HG03045 (cell line): ENCODE data around the gene ERCC6.

ENCODE experiments used
- ATAC-seq: cut with Tn5 transposase; IDR thresholded peaks from one replicate; pipeline ENCODE4 v1.9.1; 2021; ENCODE audit warnings: mild to moderate bottlenecking, moderate library complexity; ENCODE audit not compliant: unreplicated experiment

Gene ERCC6

DNA sequence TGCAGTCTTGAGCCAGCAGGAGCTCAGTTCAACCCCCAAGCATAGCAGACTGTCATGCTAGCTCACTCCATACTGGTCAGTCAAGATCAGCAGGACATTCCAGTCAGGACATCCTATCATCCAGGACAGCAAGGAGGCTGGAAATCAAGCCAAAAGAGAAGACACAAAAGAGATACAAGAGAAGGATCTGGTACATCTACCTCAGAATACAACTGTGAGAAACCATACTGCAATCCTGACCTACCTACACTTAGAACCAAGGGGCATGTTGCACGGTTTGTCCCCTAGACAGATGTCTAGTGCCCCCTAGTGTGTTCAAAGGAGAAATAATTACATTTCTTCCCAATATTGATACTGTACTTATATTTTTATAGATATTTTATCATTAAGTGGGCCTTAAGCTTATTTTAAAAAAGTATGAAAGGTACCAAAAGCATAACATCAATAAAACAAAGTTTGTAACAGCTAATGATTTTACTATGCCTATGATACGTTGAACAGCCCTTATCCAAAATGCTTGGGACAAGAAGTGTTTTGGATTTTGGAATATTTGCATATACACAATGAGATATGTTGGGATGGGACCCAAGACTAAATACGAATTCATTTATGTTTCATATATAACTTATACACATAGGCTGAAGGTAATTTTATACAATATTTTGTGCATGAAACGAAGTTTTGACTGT is 26.7 kb downstream of the ERCC6 start:
- ATAC-seq: no peak

- no peak for ATAC-seq
These were observed 29.1 kb downstream of the ERCC6 start for GRCh38 chr10:49509771-49510303.

DNA sequence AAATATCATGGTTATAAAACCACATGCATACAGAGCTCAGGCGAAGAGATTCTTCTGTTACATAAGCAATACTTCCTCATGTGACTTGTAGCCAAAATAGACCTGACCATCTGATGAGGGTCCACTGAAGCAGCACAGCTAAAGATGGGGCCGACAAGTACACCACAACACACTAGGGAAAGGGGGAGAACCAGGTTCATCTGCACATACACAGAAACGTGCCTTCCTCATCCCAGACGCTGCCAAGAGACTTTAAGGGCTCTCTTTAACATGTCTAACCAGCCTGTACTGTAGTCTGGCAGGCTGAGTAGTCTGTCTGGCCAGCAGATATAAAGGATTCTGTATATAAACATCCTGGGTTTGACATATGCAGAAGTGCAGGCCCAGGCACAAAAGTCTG is 30.3 kb downstream of the ERCC6 start:
- no peak for ATAC-seq

- no peak for ATAC-seq
These were observed 30.7 kb downstream of the ERCC6 start for GRCh38 chr10:49508249-49508648.

DNA sequence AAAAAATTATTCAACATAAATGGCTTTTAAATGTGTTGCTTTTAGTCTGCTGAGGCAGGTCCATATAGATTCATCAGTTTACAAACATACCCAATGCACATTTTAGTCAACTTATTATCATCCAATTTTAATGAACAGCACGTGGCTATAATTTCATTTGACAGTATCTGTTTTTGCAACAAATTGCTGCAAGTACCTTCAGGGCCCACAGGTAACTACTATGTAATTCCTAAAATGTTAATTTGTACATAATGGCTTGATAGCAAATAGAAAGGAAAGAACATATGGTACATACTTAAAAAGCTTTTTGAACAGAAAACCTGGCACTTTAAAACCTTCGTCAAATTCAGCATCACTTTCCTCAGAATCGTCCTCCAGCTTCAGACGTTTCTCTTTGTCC is 33.3 kb downstream of the ERCC6 start:
- ATAC-seq: no peak

GRCh38 chr10:49505076-49505475 is 33.8 kb downstream of the ERCC6 start:
- no peak for ATAC-seq

DNA sequence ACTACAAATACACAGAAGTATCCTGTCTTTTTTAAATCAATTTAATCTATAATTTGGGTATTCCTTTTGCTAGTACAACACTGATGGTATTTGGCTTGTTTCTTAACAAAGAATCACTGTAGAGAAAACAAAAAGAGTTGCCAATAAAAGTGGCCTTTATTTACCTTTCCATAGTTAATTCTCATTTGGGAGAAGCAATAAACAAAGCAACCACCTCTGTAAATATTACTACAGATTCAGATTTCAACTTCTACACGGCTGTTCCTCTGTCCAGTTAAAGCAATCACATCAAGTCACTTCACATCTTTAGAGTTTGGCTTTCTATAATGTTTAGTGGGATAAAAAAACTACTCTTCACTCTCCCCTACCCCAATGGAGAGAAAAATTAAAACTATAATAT is 34.4 kb downstream of the ERCC6 start:
- ATAC-seq: no peak

- ATAC-seq: no peak
These were observed 36.6 kb downstream of the ERCC6 start for GRCh38 chr10:49502358-49502757.

- no peak for ATAC-seq
These were observed 38.5 kb downstream of the ERCC6 start for GRCh38 chr10:49500412-49500811.

DNA sequence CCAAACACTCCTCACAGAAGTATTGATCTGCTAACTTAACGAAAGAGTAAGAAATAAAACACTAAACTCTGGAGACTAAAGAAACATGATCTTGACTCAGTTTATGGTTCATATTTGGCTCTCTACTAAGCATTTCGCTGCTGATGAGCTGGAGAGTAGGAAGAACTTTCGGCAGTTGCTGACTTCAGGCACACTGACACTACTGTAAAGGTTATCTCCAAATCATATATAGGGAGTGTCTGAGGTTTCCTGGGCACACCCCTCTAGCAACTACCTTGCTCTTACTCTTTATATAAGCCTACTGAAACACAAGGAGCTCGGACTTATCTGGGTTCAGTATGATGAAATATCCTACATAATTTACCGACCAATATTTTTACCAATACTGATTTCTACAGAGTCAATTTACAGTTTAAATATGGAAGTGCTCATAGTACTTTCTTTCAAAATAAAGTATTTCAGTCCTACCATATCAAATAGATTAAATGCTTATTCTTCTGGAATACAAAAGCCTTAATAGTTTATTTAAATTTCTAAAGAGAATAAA is 39.5 kb downstream of the ERCC6 start:
- no peak for ATAC-seq

DNA sequence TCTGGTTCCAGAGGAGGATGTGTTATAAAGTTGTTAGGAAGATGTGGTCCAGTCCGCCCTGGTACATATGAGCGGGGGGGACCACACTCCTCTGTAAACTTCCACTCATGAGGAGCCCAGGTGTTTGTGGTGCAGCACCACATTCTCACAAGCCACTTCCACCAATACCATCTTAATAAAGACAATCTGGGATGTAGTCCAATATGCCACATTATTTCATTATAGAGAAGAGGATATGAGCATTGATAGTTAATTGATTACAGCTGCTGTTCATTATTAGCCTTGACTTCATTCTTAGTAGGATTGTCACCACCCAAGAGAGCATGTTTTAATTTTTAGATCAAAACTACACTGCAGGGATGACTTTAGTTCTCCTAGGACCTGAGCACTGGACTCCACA is 40.5 kb downstream of the ERCC6 start:
- ATAC-seq: no peak

DNA sequence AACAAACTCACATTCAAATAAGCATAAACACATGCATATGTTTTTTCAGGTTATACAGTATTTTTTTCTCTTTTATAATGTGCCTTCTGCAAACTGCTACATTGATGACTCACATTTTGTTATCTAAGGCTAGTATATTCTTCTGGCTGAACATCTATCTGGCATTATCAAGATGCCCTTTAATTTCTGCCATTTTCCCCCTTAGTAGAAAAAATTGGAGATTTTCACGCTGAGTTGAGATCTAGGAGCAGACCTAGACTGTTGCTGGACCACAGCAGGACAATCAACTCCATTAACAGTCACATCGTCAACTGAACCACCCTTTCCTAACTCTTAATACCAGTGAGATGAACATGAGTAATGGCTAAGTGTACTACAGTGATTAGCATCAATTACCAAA is 41.6 kb downstream of the ERCC6 start:
- ATAC-seq: no peak

GRCh38 chr10:49488056-49488717 is 50.7 kb downstream of the ERCC6 start:
- ATAC-seq: no peak

DNA sequence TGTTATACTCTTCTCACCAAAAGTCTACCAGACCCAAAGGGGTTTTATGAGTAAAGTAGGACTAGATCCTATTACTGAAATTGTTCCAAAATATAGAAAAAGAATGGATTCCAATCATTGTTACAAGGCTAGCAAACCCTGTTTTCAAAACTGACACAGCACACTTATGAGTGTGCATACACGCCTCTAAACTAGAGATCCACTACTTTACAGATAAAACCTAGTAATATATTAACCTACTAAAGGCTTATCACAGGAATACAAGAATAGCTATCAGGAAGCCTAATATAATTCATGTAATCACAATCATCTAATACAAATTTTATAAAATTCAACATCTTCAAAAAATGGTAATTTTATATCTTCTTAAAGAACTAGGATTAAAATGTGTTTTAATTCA is 52.2 kb downstream of the ERCC6 start:
- no peak for ATAC-seq

GRCh38 chr10:49486009-49486408 is 52.9 kb downstream of the ERCC6 start:
- no peak for ATAC-seq

GRCh38 chr10:49484486-49485235 is 54.3 kb downstream of the ERCC6 start:
- ATAC-seq: no peak

- no peak for ATAC-seq
These were observed 60.1 kb downstream of the ERCC6 start for GRCh38 chr10:49478819-49479218.

DNA sequence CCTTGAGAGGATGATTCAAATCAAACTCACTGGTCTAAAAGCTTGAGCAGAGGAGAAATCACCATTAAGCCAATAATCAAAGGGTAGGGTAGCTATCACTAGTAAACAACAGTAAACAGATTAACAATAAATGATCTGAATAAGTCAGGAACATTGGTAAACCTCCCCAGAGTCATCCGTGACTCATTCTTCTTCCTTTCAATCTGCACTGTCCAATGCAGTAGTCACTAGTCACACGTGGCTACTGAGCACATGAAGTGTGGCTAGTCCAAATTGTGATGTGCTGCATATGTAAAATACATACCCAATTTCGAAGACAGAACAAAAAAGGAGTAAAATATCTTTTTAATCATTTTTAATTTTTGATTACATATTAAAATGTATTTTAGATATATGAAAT is 64.0 kb downstream of the ERCC6 start:
- ATAC-seq: no peak

DNA sequence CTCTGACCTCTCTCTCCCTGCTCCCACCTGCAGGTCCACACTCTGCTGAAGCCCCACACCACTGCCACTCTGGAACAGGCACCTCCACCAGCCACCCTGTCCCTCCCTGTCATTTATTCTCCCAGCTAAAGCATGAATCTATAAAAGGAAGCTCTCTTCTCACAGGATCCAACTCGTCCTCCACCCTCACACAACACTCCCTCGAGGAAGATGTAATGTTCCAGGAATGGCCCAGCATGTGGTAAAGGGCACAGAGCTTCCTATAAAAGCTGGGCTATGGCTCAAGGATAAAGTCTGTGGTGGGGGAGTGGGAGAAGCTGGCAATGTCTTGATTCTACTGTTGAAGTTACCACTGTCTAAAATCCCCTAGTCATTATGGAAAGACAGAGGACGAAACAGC is 67.4 kb downstream of the ERCC6 start:
- no peak for ATAC-seq

GRCh38 chr10:49465736-49466135 is 73.2 kb downstream of the ERCC6 start:
- ATAC-seq: no peak
